ENCODE results near the gene GFER.

GRCh38 chr16:1966460-1966859 lies 17.5 kb upstream of the GFER start, which contains the start of gene RNF151:
- TF ChIP-seq CTCF (IDR thresholded peaks at IDR 0.05) (no peak), PREB (CRISPR knock-in tag; IDR thresholded peaks at IDR 0.05; ENCODE audit: borderline replicate concordance) (no peak), TP53 (CRISPR knock-in tag; IDR thresholded peaks at IDR 0.05) (no peak), NFYB (CRISPR knock-in tag; conservative IDR thresholded peaks at IDR 0.05; ENCODE audit: low read depth) (no peak), FOXP4 (CRISPR knock-in tag; IDR thresholded peaks at IDR 0.05) (no peak), NFE2L1 (CRISPR knock-in tag; IDR thresholded peaks at IDR 0.05) (no peak), NR2C2 (CRISPR knock-in tag; IDR thresholded peaks at IDR 0.05) (no peak), MAX (CRISPR knock-in tag; IDR thresholded peaks at IDR 0.05) (no peak), ZNF263 (CRISPR knock-in tag; IDR thresholded peaks at IDR 0.05; ENCODE audit: low read depth) (no peak)
- TF ChIP-seq, protein P1, sequence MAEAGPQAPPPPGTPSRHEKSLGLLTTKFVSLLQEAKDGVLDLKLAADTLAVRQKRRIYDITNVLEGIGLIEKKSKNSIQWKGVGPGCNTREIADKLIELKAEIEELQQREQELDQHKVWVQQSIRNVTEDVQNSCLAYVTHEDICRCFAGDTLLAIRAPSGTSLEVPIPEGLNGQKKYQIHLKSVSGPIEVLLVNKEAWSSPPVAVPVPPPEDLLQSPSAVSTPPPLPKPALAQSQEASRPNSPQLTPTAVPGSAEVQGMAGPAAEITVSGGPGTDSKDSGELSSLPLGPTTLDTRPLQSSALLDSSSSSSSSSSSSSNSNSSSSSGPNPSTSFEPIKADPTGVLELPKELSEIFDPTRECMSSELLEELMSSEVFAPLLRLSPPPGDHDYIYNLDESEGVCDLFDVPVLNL (CRISPR knock-in tag; IDR thresholded peaks at IDR 0.05; ENCODE audit: borderline replicate concordance, low read depth), result no peak
- TF ChIP-seq, protein P2, sequence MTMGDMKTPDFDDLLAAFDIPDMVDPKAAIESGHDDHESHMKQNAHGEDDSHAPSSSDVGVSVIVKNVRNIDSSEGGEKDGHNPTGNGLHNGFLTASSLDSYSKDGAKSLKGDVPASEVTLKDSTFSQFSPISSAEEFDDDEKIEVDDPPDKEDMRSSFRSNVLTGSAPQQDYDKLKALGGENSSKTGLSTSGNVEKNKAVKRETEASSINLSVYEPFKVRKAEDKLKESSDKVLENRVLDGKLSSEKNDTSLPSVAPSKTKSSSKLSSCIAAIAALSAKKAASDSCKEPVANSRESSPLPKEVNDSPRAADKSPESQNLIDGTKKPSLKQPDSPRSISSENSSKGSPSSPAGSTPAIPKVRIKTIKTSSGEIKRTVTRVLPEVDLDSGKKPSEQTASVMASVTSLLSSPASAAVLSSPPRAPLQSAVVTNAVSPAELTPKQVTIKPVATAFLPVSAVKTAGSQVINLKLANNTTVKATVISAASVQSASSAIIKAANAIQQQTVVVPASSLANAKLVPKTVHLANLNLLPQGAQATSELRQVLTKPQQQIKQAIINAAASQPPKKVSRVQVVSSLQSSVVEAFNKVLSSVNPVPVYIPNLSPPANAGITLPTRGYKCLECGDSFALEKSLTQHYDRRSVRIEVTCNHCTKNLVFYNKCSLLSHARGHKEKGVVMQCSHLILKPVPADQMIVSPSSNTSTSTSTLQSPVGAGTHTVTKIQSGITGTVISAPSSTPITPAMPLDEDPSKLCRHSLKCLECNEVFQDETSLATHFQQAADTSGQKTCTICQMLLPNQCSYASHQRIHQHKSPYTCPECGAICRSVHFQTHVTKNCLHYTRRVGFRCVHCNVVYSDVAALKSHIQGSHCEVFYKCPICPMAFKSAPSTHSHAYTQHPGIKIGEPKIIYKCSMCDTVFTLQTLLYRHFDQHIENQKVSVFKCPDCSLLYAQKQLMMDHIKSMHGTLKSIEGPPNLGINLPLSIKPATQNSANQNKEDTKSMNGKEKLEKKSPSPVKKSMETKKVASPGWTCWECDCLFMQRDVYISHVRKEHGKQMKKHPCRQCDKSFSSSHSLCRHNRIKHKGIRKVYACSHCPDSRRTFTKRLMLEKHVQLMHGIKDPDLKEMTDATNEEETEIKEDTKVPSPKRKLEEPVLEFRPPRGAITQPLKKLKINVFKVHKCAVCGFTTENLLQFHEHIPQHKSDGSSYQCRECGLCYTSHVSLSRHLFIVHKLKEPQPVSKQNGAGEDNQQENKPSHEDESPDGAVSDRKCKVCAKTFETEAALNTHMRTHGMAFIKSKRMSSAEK (CRISPR knock-in tag; IDR thresholded peaks at IDR 0.05; ENCODE audit: borderline replicate concordance), result no peak
